ENCODE data around the gene PTGER4.

The PTGER4 gene

GRCh38 chr5:40733879-40734563 lies 54.3 kb downstream of the PTGER4 start:
- DNase-seq (ENCODE audit: low read depth): no peak
- no peak overlapping the region for H3K4me3 ChIP-seq (ENCODE audit: low read depth, low read length)
- no peak for TF ChIP-seq CTCF (IDR thresholded peaks at IDR 0.05; ENCODE audit: control insufficient read depth, extremely low read depth, insufficient read depth)

- TF ChIP-seq CTCF (IDR thresholded peaks at IDR 0.05; ENCODE audit: control insufficient read depth, extremely low read depth, insufficient read depth): no peak
- no peak overlapping the region for H3K4me3 ChIP-seq (ENCODE audit: low read depth, low read length)
- no peak for DNase-seq (ENCODE audit: low read depth)
Measured at GRCh38 chr5:40734986-40735385, 55.3 kb downstream of the PTGER4 start.

GRCh38 chr5:40735609-40736008 lies 55.9 kb downstream of the PTGER4 start:
- no peak for DNase-seq (ENCODE audit: low read depth)
- no peak overlapping the region for H3K4me3 ChIP-seq (ENCODE audit: low read depth, low read length)
- no peak for TF ChIP-seq CTCF (IDR thresholded peaks at IDR 0.05; ENCODE audit: control insufficient read depth, extremely low read depth, insufficient read depth)

- DNase-seq (ENCODE audit: low read depth): no peak
- peak; percentile 73 for TF ChIP-seq CTCF (IDR thresholded peaks at IDR 0.05; ENCODE audit: control insufficient read depth, extremely low read depth, insufficient read depth)
- no peak overlapping the region for H3K4me3 ChIP-seq (ENCODE audit: low read depth, low read length)
Measured at GRCh38 chr5:40736103-40736875, 56.6 kb downstream of the PTGER4 start.

- no peak for TF ChIP-seq CTCF (IDR thresholded peaks at IDR 0.05; ENCODE audit: control insufficient read depth, extremely low read depth, insufficient read depth)
- DNase-seq (ENCODE audit: low read depth): no peak
- H3K4me3 ChIP-seq (ENCODE audit: low read depth, low read length): no peak overlapping the region
Measured at GRCh38 chr5:40738502-40738901, 58.8 kb downstream of the PTGER4 start.

Measured in LNCaP clone FGC (cell line).